GM12878 (cell line): Measurements from ENCODE around the gene SELPLG.

Experiments
- BCL3 ChIP-seq: IDR thresholded peaks from 2 replicates; pipeline ENCODE4 v1.6.1; 2011; ENCODE audit warnings: borderline replicate concordance, low read depth, mild to moderate bottlenecking, moderate library complexity, low read length; ENCODE audit not compliant: insufficient read depth, poor library complexity, severe bottlenecking
- CTCF ChIP-seq, 3 experiments: IDR thresholded peaks in 2 of 3; conservative IDR thresholded peaks in 1 of 3; 2 replicates each; pipeline ENCODE4 v1.5.1; 2011; ENCODE audit warnings: low read depth in 3 of 3, low read length in 3 of 3, mild to moderate bottlenecking in 3 of 3, control low read depth in 2 of 3, moderate library complexity in 2 of 3, inconsistent platforms in 1 of 3, mixed read lengths in 1 of 3; ENCODE audit not compliant: control insufficient read depth in 2 of 3, insufficient read depth in 1 of 3; ENCODE audit errors: extremely low read depth in 1 of 3
- E2F4 ChIP-seq: IDR thresholded peaks from 2 replicates; pipeline ENCODE4 v1.6.1; 2012; ENCODE audit warnings: low read depth, low read length, improper control_type of control experiment
- EZH2 ChIP-seq: IDR thresholded peaks from 2 replicates; pipeline ENCODE4 v1.6.1; 2012; ENCODE audit warnings: low read depth, mild to moderate bottlenecking, control low read depth, inconsistent platforms, low read length, borderline replicate concordance; ENCODE audit not compliant: control insufficient read depth
- RBBP5 ChIP-seq: fragments of 200-600 bp; sonication (generic); conservative IDR thresholded peaks from 2 replicates; pipeline ENCODE4 v1.6.1; 2016
- ZBTB33 ChIP-seq: fragments of 450-650 bp; IDR thresholded peaks from 2 replicates; pipeline ENCODE4 v1.6.1; 2017; ENCODE audit warnings: mild to moderate bottlenecking

GRCh38 chr12:108641446-108642268 lies 8.0 kb upstream of the SELPLG start:
- TF ChIP-seq ZBTB33 (no peak), EZH2 (no peak), RBBP5 (no peak), E2F4 (no peak), CTCF (IDR thresholded peaks at IDR 0.05 in 2 of 3, conservative IDR thresholded peaks at IDR 0.05 in 1 of 3; ENCODE audit: control insufficient read depth in 2 of 3, extremely low read depth in 1 of 3, insufficient read depth in 1 of 3, low read depth in 3 of 3, low read length in 3 of 3) (no peak), BCL3 (peak; percentile 12)
